ENCODE measurements around the gene C20orf204. TPM values are rescaled to one million over a fixed set of nuclear protein-coding genes. Genes with fewer than 3 reads are reported as not detected.

The C20orf204 gene
- total RNA-seq, 2 experiments from 2014 or later = 2.1 to 2.5 TPM

DNA sequence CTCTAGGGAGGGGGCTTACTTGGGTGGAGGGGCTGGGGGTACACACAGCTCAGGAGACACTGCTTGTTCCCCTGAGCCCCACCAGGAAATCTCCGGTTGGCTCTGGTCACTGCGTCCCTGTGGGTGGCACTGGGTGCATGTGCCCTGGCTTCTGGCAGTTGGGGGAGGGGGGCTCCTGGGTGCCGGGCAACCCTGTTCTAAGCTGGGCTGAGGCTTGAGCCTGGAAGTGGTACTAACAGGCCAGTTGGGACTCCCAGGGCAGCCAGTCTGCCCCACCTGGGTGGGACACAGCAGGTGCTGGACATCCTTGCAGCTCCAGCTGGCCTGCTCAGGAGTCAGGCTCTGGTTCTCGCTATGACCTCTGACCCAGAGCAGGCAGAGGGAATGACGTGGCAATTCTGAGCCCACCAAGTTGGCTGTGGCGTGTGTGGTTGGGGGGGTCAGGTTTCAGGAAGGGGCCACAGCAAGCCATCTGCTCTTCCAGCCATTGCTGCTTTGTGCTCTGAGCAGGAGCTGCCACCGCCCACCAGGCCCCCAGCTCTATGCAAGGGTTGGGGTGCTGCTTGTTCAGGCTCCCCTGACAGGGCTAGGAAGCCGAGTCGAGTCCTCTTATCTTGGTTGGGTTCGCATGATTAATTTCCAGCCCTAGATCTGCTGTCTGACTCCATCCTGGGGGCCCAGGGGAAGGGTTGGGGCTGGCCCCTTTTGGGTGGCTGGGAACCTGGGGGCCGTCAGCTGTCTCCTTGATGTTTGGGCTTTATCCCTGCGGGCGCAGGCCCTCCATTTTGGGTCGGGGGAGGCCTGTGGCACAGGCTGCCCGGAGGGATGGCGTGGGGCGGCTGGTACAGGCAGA lies 590 bp downstream of the C20orf204 start:
- Mint-ChIP-seq H3K9me3 (no peaks in the 10 kb centered on the region), H3K27me3 (peaks cover 3% of the 10 kb centered on the region), H3K36me3 (peaks cover 13% of the 10 kb centered on the region), H3K27ac (peak overlapping the region; percentile 80), H3K4me1 (peaks cover 53% of the 10 kb centered on the region), H3K4me3 (no peak overlapping the region)
- no peak for DNase-seq

DNA sequence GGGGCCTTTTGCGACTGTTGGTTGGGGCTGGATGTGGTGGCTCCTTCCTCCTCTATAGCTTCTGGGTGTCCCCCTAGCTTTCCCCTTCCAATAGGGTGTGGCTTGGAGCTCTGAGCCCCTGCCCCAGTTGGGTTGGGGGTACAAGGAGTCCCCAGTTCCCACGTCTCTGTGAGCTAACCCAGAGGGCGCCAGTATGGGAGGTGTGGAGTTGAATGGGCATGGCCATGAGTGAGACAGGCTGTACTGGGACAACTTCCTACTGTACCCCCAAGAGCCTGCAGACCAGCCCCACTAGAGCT lies 1.2 kb downstream of the C20orf204 start:
- H3K36me3 Mint-ChIP-seq = peaks cover 13% of the 10 kb centered on the region
- H3K27me3 Mint-ChIP-seq = peaks cover 3% of the 10 kb centered on the region
- no peak for DNase-seq
- H3K4me1 Mint-ChIP-seq = peaks cover 54% of the 10 kb centered on the region
- H3K4me3 Mint-ChIP-seq = no peak overlapping the region
- H3K9me3 Mint-ChIP-seq = no peaks in the 10 kb centered on the region
- H3K27ac Mint-ChIP-seq = peak overlapping the region; percentile 80

DNA sequence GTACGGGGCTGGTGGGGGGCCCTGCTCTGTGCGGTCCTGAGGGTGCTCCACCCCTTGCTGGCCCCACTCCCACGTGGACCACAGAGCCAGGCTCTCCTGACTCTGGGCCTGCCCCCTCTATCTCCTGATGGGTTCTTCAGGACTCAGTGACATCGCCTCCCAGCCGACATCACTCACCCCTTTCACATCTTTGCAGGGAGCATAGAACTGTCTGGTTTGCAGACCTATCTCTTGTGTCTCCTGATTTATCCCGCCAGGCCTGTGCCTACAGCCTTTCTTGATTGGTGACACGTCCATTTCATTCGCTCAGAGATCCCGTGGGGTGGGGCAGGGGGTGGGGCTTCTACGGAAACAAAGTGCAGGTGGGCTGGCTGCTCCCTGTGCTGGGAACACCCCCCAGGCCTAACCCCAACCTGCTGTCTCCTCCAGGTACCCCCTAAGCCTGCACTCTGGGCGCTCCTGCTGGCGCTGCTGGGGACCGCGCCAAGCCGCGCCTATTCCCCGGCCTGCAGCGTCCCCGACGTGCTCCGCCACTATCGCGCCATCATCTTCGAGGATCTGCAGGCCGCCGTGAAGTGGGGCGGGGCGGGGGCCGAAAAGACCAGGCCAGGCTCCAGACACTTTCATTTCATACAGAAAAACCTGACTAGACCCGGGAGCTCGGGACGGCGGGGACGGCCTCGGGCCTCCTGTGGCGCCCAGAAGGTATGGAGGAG lies 1.7 kb downstream of the C20orf204 start:
- Mint-ChIP-seq H3K27me3 (peaks cover 3% of the 10 kb centered on the region), H3K4me1 (peaks cover 55% of the 10 kb centered on the region), H3K27ac (peak overlapping the region; percentile 45), H3K4me3 (peak overlapping the region; percentile 40), H3K9me3 (no peaks in the 10 kb centered on the region), H3K36me3 (peaks cover 11% of the 10 kb centered on the region)
- DNase-seq = no peak

DNA sequence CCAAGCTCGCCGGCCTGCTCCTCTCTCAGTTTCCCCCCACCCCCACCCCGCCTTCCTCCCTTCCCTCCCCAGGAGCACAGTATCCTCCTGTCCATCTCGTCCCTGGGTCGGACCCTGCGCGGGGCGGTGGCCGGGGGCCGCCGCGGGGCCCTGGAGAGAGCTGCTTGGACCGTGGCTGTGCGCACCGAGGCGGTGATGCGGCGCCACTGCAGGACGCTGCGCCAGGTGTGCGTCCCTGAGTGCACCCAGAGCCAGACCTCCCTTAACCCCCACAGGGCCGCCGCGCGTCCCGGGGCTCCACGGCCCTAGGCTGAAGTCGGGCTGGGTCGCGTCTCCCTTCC lies 2.2 kb downstream of the C20orf204 start:
- H3K9me3 Mint-ChIP-seq = no peaks in the 10 kb centered on the region
- H3K4me3 Mint-ChIP-seq = no peak overlapping the region
- H3K36me3 Mint-ChIP-seq = peaks cover 11% of the 10 kb centered on the region
- peak; percentile 46 for DNase-seq
- H3K4me1 Mint-ChIP-seq = peaks cover 55% of the 10 kb centered on the region
- H3K27ac Mint-ChIP-seq = no peak overlapping the region
- peaks cover 3% of the 10 kb centered on the region for H3K27me3 Mint-ChIP-seq

DNA sequence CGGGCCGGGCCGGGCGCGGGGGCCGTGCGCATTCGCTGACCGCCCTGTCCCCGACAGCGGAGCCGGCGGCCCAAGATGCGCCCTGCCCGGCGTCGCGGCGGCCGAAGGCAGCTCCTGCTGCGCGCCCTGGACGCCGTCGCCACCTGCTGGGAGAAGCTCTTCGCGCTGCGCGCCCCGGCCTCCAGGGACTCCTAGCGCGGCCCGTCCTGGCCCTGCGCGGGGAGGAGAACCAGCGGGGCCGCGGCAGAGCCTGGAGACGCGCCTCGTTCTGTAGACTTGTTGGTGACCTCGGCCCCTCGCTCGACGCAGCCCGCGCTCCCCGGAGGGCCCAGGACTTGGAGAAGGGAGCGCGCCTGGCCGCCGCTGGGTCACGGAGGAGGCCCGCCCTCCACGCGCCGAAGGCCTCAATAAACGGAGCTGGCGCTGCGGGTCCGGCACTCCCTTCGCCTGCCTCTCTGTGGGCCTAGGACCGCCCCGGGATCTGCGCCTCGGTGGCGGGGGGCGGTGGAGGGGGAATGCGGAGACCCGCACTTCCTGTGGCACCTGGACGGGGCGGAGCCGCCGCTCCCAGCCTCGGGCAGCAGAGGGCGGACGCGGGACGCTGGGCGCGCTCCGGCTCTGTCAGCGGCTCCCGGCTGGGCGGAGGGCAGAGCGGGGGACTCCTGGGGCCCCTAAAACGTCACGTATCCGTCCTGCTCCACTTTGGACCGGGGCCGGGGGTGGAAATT lies 2.7 kb downstream of the C20orf204 start:
- peak; percentile 85 for DNase-seq
- no peak overlapping the region for H3K27ac Mint-ChIP-seq
- peak overlapping the region; percentile 65 for H3K4me3 Mint-ChIP-seq
- H3K9me3 Mint-ChIP-seq = no peaks in the 10 kb centered on the region
- peaks cover 54% of the 10 kb centered on the region for H3K4me1 Mint-ChIP-seq
- H3K27me3 Mint-ChIP-seq = peaks cover 3% of the 10 kb centered on the region
- H3K36me3 Mint-ChIP-seq = peaks cover 7% of the 10 kb centered on the region

DNA sequence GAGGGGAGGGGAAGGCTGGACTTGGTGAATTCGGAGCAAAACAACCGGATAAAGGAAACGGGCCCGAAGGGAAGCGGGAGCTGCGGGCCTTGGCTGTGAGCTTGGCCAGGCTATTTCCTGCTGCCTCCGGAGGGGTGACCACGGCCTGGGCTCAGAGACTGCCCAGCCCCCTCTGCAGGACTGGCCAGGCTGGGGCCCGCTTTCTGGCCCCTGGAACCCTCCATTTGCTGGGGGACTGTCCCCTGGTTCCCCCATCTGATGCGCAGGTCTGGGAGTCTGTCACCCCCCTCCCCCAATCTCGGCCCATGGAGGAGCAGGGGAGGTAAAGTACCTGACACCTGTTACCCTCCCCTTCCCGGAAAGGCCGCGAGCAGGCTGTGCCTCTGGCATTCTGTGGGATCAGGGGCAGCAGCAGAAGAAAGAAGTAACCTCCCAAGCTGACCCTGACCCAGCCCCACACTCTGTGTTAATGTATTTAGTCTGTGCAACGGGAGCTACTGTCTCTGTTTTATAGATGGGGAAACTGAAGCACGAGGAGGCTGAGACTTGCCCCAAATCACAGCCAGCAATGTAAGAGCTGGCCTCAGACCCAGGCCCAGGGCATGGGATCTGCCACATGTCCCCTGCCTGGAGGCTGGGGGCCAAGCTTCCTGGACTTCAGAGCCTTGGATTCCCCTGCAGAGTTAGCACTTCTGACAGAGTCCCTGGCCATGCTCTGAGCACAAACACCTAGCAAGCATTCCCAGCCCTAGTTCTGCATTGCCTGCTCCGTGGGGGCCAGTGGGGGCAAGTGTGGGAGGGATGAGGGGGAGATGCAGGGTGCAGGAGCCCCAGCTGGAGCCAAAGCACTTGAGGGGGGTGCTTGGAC lies 3.5 kb downstream of the C20orf204 start:
- Mint-ChIP-seq H3K27ac (no peak overlapping the region), H3K27me3 (peaks cover 3% of the 10 kb centered on the region), H3K4me1 (peaks cover 47% of the 10 kb centered on the region), H3K4me3 (peak overlapping the region; percentile 65), H3K36me3 (peaks cover 2% of the 10 kb centered on the region), H3K9me3 (no peaks in the 10 kb centered on the region)
- no peak for DNase-seq

DNA sequence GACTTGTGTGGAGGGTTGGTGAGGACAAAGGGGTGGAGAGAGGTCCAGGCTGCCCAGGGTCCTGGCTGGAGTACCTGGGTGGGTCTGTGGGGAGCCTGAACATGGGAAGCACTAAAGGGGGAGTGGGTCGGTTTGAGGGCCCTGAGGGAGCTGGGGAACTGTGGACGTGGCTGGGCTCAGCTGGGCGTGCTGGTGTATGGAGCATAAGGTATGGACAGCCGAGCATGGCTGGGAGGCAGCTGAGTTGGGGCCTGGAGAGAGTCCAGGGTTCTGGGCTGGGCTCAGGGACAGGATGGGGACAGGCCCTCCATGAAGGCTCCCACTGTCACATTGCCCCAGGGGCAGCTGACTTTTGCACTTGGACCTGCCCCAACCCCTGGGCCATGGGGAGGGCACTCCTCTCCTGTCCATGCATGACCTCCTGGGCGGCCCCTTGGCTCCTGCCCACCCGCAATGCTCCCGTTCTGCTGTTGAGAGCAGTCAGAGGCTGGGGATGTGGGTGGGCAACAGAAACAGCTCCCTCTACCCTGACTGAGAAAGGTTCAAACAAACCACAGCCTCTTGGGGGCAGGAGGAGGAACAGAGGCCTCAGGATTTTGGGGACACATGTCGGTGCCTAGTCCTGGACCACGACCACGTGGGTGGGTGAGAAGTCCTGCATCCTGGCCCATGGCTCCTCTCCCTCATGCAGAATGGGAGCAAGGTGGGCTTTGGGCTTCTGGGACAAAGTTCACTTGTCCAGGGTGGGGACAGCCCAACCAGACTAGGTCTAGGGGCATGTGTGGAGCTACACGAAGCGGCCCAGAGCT lies 4.5 kb downstream of the C20orf204 start:
- H3K9me3 Mint-ChIP-seq = no peaks in the 10 kb centered on the region
- H3K27ac Mint-ChIP-seq = no peak overlapping the region
- peaks cover 39% of the 10 kb centered on the region for H3K4me1 Mint-ChIP-seq
- peaks cover 3% of the 10 kb centered on the region for H3K27me3 Mint-ChIP-seq
- DNase-seq = no peak
- peaks cover 2% of the 10 kb centered on the region for H3K36me3 Mint-ChIP-seq
- no peak overlapping the region for H3K4me3 Mint-ChIP-seq

DNA sequence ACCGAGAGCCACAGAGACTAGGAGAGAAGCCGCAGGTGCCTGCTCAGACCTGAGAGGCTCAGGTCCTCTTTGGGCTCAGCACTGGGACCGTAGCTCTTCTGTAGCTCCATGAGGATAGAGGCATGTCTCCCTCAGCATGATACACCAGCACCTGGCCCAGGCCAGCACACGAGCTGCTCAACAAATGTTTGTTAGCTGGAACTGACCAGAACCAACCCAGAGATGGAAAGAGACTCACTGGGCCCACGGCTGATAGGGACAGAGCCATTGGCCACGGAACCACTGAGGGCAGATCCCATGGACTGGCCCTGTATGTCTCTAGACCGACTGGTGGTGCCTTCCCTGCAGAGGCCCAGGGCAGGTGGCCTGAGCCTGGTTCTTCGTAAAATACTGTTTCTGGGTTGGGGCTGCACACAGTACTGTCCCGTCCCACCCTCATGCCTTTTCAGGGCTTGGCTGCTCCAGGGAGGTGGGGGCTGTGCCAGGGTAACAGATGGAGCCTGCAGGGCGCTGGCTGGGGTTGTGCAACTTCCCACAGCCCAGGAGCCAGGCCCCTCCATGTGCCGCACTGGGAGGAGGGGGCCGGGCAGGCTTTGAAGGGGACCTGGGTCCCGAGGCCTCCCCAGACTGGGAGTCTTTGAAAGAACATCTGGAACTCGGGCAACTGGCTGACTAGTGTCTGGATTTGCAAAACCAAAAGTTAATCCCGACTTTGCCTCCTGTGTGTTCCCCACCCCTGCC lies 5.2 kb downstream of the C20orf204 start:
- Mint-ChIP-seq H3K9me3 (no peaks in the 10 kb centered on the region), H3K4me1 (peaks cover 36% of the 10 kb centered on the region), H3K27ac (peak overlapping the region; percentile 59), H3K4me3 (peak overlapping the region; percentile 83), H3K27me3 (peaks cover 4% of the 10 kb centered on the region), H3K36me3 (peaks cover 2% of the 10 kb centered on the region)
- no peak for DNase-seq

DNA sequence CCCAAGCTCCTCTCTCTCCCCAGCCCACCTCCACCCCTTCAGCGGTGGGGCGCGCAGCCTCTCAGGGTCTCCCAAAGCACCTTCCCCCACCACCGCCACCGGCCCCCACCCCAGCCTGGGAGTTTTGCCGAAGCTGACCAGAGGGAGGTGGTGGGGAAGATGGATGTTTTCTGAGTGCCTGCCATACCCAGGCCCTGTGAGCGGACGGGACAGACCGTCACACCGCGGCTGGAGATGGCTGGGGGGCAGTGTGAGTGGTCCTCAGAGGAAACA lies 5.7 kb downstream of the C20orf204 start:
- H3K36me3 Mint-ChIP-seq = peaks cover 2% of the 10 kb centered on the region
- peaks cover 31% of the 10 kb centered on the region for H3K4me1 Mint-ChIP-seq
- no peak overlapping the region for H3K27ac Mint-ChIP-seq
- DNase-seq = no peak
- H3K27me3 Mint-ChIP-seq = peaks cover 9% of the 10 kb centered on the region
- H3K9me3 Mint-ChIP-seq = no peaks in the 10 kb centered on the region
- H3K4me3 Mint-ChIP-seq = peak overlapping the region; percentile 83

DNA sequence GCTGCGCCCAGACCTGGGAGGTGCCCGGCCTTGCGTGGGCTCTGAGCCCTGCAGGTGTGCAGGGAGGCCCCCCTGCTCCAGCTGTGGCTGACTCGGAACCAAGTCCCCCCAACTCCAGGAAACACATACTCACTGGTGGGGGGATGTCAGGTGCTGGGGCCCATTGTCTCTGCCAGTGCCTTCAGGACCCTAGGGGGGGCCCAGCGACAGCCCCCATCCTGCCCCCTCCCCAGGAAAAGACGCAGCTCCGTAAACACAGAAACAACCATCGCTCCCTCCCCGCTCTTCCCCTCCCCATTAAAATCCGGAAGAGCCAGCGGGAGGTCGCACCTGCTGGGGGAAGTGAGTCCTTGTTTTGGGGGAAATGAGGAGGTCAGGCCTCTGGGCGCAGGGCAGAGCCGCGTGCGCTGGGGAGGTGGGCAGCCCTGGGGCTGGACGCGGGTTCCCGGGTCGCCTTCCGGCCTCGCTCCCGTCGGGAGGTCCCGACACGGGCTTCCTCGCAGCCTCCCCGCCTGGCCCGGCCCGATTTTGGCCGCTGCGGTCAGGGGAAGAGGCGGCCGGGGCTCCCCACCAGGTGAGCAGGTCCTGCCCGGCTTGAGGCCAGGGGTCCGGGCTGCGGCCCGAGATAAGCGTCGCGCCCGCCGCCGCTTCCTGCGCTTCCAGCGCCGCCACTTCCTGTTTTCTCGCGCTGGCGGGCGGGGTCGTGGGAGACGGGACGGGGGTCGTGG lies 6.2 kb downstream of the C20orf204 start:
- H3K27ac Mint-ChIP-seq = peak overlapping the region; percentile 84
- peaks cover 26% of the 10 kb centered on the region for H3K4me1 Mint-ChIP-seq
- H3K9me3 Mint-ChIP-seq = no peaks in the 10 kb centered on the region
- no peak for DNase-seq
- peaks cover 14% of the 10 kb centered on the region for H3K27me3 Mint-ChIP-seq
- H3K4me3 Mint-ChIP-seq = peak overlapping the region; percentile 83
- peaks cover 2% of the 10 kb centered on the region for H3K36me3 Mint-ChIP-seq

DNA sequence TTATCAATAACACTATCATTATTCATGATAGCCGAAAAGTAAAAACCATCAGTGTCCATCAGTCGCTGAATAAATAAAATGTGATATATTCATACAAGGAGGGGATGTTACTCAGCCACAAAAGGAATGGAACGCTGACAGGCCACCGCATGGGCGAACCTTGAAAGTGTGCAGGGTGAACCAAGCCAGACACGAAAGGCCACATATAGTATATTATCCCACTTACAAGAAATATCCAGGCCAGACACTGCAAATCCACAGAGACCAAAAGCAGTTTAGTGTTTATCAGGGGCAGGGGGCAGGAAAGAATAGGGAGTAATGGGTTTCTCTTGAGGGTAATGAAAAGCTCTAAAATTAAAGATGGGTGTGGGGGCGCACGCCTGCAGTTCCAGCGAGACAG lies 7.8 kb downstream of the C20orf204 start:
- no peak overlapping the region for H3K27ac Mint-ChIP-seq
- H3K9me3 Mint-ChIP-seq = no peaks in the 10 kb centered on the region
- H3K4me1 Mint-ChIP-seq = peaks cover 19% of the 10 kb centered on the region
- H3K27me3 Mint-ChIP-seq = peaks cover 18% of the 10 kb centered on the region
- no peak for DNase-seq
- peak overlapping the region; percentile 48 for H3K4me3 Mint-ChIP-seq
- no peaks in the 10 kb centered on the region for H3K36me3 Mint-ChIP-seq

DNA sequence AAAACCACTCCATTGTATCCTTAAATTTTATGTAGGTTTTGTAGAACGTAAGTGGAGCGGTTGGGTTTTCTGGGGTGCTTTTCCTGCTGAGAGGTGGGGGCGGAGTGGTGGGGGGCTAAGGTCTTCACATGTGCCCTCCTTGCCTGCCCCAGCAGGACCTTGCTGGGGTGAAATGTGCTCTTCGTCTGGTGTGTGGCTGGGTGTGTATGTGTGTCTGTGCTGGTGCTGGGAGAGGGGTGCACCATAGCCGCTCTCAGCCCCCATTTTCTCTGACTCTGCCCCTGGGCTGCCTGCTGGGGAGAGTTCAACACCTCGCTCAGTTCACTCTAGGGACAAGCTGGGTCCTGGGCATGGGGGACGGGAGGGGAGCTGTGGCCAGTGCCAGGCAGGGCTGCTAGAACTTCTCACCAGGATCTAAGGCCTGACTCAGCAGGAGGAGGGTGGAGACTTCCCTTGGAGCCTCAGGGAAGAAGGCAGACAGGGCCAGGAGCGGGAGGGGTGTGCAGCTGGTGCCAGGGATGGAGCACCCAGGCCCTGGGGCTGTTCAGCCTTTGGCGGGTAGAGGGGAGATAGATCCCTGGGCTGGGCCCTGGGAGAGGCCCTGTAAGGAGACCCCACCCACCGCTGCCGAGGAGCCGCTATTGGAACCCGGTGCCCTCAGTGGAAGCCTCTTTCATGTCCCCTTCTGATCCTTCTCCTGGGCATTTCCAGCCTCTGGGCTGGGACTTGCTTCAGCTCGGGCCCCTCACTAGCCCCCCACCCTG lies 8.7 kb downstream of the C20orf204 start:
- Mint-ChIP-seq H3K27ac (no peak overlapping the region), H3K36me3 (no peaks in the 10 kb centered on the region), H3K9me3 (no peaks in the 10 kb centered on the region), H3K4me1 (peaks cover 17% of the 10 kb centered on the region), H3K4me3 (no peak overlapping the region), H3K27me3 (peaks cover 22% of the 10 kb centered on the region)
- no peak for DNase-seq

Measured in activated naive CD8-positive, alpha-beta T cell treated with anti-CD3 and anti-CD28 coated beads for 36 hours (primary cell).